ENCODE measurements around the gene SF3B6.

- TF ChIP-seq, protein P1, sequence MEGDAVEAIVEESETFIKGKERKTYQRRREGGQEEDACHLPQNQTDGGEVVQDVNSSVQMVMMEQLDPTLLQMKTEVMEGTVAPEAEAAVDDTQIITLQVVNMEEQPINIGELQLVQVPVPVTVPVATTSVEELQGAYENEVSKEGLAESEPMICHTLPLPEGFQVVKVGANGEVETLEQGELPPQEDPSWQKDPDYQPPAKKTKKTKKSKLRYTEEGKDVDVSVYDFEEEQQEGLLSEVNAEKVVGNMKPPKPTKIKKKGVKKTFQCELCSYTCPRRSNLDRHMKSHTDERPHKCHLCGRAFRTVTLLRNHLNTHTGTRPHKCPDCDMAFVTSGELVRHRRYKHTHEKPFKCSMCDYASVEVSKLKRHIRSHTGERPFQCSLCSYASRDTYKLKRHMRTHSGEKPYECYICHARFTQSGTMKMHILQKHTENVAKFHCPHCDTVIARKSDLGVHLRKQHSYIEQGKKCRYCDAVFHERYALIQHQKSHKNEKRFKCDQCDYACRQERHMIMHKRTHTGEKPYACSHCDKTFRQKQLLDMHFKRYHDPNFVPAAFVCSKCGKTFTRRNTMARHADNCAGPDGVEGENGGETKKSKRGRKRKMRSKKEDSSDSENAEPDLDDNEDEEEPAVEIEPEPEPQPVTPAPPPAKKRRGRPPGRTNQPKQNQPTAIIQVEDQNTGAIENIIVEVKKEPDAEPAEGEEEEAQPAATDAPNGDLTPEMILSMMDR (IDR thresholded peaks at IDR 0.05; ENCODE audit: insufficient read depth, low read depth, low read length), result no peak
- TF ChIP-seq EZH2 (IDR thresholded peaks at IDR 0.05; ENCODE audit: insufficient read depth, low read length), result no peak
Observed at GRCh38 chr2:24122366-24123194, 46.5 kb upstream of the SF3B6 start.

Measured in astrocyte (in vitro differentiated cells and primary cell).